Caco-2 (cell line): Measurements from ENCODE around the gene PTGFRN. TPM values are rescaled to one million over a fixed set of nuclear protein-coding genes. Genes with fewer than 3 reads are reported as not detected.

Source experiments
- BruUV-seq: library from RNA; stranded (reverse); fragments of 400-500 nt; replicated peaks from 2 replicates; lab custom pipeline; 2021; lab: Mats Ljungman, UMichigan
- CTCF ChIA-PET: fragments of 300-600 bp; sonication (Branson Sonifier 250); formaldehyde crosslinking; loops from one replicate; lab custom pipeline; 2022; ENCODE audit warnings: antibody characterized with exemption; lab: Charles Lee
- POLR2A ChIA-PET: fragments of 300-600 bp; sonication (Branson Sonifier 250); formaldehyde crosslinking; loops from one replicate; lab custom pipeline; 2022; ENCODE audit warnings: antibody characterized with exemption; lab: Charles Lee
- DNase-seq, 2 experiments: peaks; one replicate each; pipeline versions ENCODE4 v3.0.0 to v3.0.0-alpha.2; 2020 to 2022
- H3K27me3 ChIP-seq: replicated peaks from 2 replicates; pipeline ENCODE4 v1.6.0; 2011; ENCODE audit warnings: low read length; ENCODE audit not compliant: control insufficient read depth, insufficient read depth
- H3K36me3 ChIP-seq: 2 replicates; pipeline ENCODE4 v1.5.1; 2011; ENCODE audit warnings: low read length; ENCODE audit not compliant: control insufficient read depth, insufficient read depth
- H3K4me1 ChIP-seq: fragments of 250-450 bp; sonication (Bioruptor Pico); 2 replicates; pipeline ENCODE4 v1.5.1; 2020; ENCODE audit warnings: mild to moderate bottlenecking
- H3K4me3 ChIP-seq: 2 replicates; pipeline ENCODE4 v1.5.1; 2011; ENCODE audit warnings: low read depth, mild to moderate bottlenecking, control low read depth, low read length
- H3K9me3 ChIP-seq: fragments of 250-450 bp; sonication (Bioruptor Pico); 2 replicates; pipeline ENCODE4 v1.5.1; 2020; ENCODE audit warnings: mild to moderate bottlenecking, moderate library complexity
- H3K27ac Mint-ChIP-seq: one replicate; pipeline ENCODE4 v1.8.0; 2022; ENCODE audit warnings: mixed read lengths; ENCODE audit not compliant: unreplicated experiment
- H3K27me3 Mint-ChIP-seq: one replicate; pipeline ENCODE4 v1.8.0; 2022; ENCODE audit warnings: mixed read lengths; ENCODE audit not compliant: insufficient read depth, unreplicated experiment
- H3K36me3 Mint-ChIP-seq: one replicate; pipeline ENCODE4 v1.8.0; 2022; ENCODE audit warnings: mild to moderate bottlenecking, mixed read lengths; ENCODE audit not compliant: insufficient read depth, unreplicated experiment
- H3K4me1 Mint-ChIP-seq: one replicate; pipeline ENCODE4 v1.8.0; 2022; ENCODE audit warnings: low read depth, mixed read lengths; ENCODE audit not compliant: unreplicated experiment
- H3K4me3 Mint-ChIP-seq: one replicate; pipeline ENCODE4 v1.8.0; 2022; ENCODE audit warnings: mild to moderate bottlenecking, moderate library complexity, mixed read lengths; ENCODE audit not compliant: unreplicated experiment
- H3K9me3 Mint-ChIP-seq: one replicate; pipeline ENCODE4 v1.8.0; 2022; ENCODE audit warnings: mixed read lengths; ENCODE audit not compliant: unreplicated experiment
- CTCF ChIP-seq, 2 experiments: fragments of 200-600 bp in 1 of 2; IDR thresholded peaks; 1 replicate in 1 of 2; 2 replicates in 1 of 2; pipeline versions ENCODE4 v1.5.1 to v1.8.0; 2011 to 2022; ENCODE audit warnings: antibody characterized with exemption in 1 of 2, control low read depth in 1 of 2, inconsistent platforms in 1 of 2, low read depth in 1 of 2, low read length in 1 of 2, mild to moderate bottlenecking in 1 of 2, moderate library complexity in 1 of 2; ENCODE audit not compliant: insufficient read depth in 1 of 2, severe bottlenecking in 1 of 2, unreplicated experiment in 1 of 2
- intact Hi-C: fragments of 100-400 bp; cut with micrococcal nuclease; formaldehyde crosslinking; loops from one replicate; pipeline ENCODE4 v1.10.0; 2022; ENCODE audit not compliant: unreplicated experiment
- total RNA-seq: library from RNA; stranded (reverse); gene quantifications from 2 replicates; pipeline ENCODE4 v1.2.3, GENCODE V29; 2022

PTGFRN gene
- total RNA-seq, 1 experiment from 2014 or later, result 16.2 TPM

- Histone ChIP-seq H3K4me3 (no peak overlapping the region), H3K4me1 (0 out of 2 replicates have a peak, but pooled peaks cover 7% of the 10 kb centered on the region), H3K9me3 (no peaks in the 10 kb centered on the region), H3K36me3 (no peaks in the 10 kb centered on the region), H3K27me3 (no peaks in the 10 kb centered on the region)
- no peaks in the 10 kb centered on the region for H3K27me3 Mint-ChIP-seq
- H3K4me1 Mint-ChIP-seq, result peaks cover 5% of the 10 kb centered on the region
- intact Hi-C loops, result no loop called here
- TF ChIP-seq CTCF (IDR thresholded peaks at IDR 0.05; ENCODE audit: insufficient read depth in 1 of 2, low read depth in 1 of 2, low read length in 1 of 2, severe bottlenecking in 1 of 2, unreplicated experiment in 1 of 2), result no peak
- H3K27ac Mint-ChIP-seq, result no peak overlapping the region
- ChIA-PET POLR2A (no interaction called here), CTCF (no interaction called here)
- no peak for DNase-seq
- H3K4me3 Mint-ChIP-seq, result no peak overlapping the region
- no TSS peak for BruUV-seq
- H3K36me3 Mint-ChIP-seq, result no peaks in the 10 kb centered on the region
- no peaks in the 10 kb centered on the region for H3K9me3 Mint-ChIP-seq
Measured at GRCh38 chr1:117014209-117014608, 104.5 kb downstream of the PTGFRN start.

- 0 out of 2 replicates have a peak, but pooled peaks cover 7% of the 10 kb centered on the region for H3K4me1 ChIP-seq
- ChIA-PET CTCF (no interaction called here), POLR2A (no interaction called here)
- no peaks in the 10 kb centered on the region for H3K36me3 ChIP-seq
- H3K4me3 ChIP-seq, result no peak overlapping the region
- intact Hi-C loops, result no loop called here
- Mint-ChIP-seq H3K27me3 (no peaks in the 10 kb centered on the region), H3K9me3 (no peaks in the 10 kb centered on the region), H3K27ac (no peak overlapping the region), H3K36me3 (no peaks in the 10 kb centered on the region), H3K4me3 (no peak overlapping the region), H3K4me1 (peaks cover 5% of the 10 kb centered on the region)
- DNase-seq, result no peak
- TF ChIP-seq CTCF (IDR thresholded peaks at IDR 0.05; ENCODE audit: insufficient read depth in 1 of 2, low read depth in 1 of 2, low read length in 1 of 2, severe bottlenecking in 1 of 2, unreplicated experiment in 1 of 2), result no peak
- no peaks in the 10 kb centered on the region for H3K9me3 ChIP-seq
- BruUV-seq, result no TSS peak
- H3K27me3 ChIP-seq, result no peaks in the 10 kb centered on the region
Measured at GRCh38 chr1:117015724-117016123, 106.0 kb downstream of the PTGFRN start.

GRCh38 chr1:117017062-117017461 lies 107.3 kb downstream of the PTGFRN start:
- H3K4me1 ChIP-seq, result 0 out of 2 replicates have a peak, but pooled peaks cover 7% of the 10 kb centered on the region
- intact Hi-C loops, result no loop called here
- CTCF ChIA-PET, result no interaction called here
- Mint-ChIP-seq H3K4me3 (no peak overlapping the region), H3K36me3 (no peaks in the 10 kb centered on the region), H3K27ac (no peak overlapping the region), H3K4me1 (peaks cover 5% of the 10 kb centered on the region), H3K9me3 (no peaks in the 10 kb centered on the region), H3K27me3 (no peaks in the 10 kb centered on the region)
- no TSS peak for BruUV-seq
- no peaks in the 10 kb centered on the region for H3K27me3 ChIP-seq
- no peak overlapping the region for H3K4me3 ChIP-seq
- no peaks in the 10 kb centered on the region for H3K9me3 ChIP-seq
- H3K36me3 ChIP-seq, result no peaks in the 10 kb centered on the region
- DNase-seq, result no peak
- no peak for TF ChIP-seq CTCF (IDR thresholded peaks at IDR 0.05; ENCODE audit: insufficient read depth in 1 of 2, low read depth in 1 of 2, low read length in 1 of 2, severe bottlenecking in 1 of 2, unreplicated experiment in 1 of 2)
- POLR2A ChIA-PET, result no interaction called here
